B cell (primary cell): Measurements from ENCODE around the gene SEC24A.
"Not testable (repeated sequence)": the region's sequence is repeated elsewhere in the genome, so short reads cannot be mapped to it uniquely, and the experiment has no call there.

ENCODE experiments used
- EZH2 ChIP-seq: IDR thresholded peaks from 2 replicates; pipeline ENCODE4 v1.6.1; 2012; ENCODE audit warnings: borderline replicate concordance, low read depth, mild to moderate bottlenecking, moderate library complexity, low read length; ENCODE audit not compliant: insufficient read depth, poor library complexity, severe bottlenecking
- TF ChIP-seq, protein P1 (sequence below): fragments of 200-600 bp; IDR thresholded peaks from one replicate; pipeline ENCODE4 v1.8.0; 2022; ENCODE audit warnings: antibody characterized with exemption, mild to moderate bottlenecking

DNA sequence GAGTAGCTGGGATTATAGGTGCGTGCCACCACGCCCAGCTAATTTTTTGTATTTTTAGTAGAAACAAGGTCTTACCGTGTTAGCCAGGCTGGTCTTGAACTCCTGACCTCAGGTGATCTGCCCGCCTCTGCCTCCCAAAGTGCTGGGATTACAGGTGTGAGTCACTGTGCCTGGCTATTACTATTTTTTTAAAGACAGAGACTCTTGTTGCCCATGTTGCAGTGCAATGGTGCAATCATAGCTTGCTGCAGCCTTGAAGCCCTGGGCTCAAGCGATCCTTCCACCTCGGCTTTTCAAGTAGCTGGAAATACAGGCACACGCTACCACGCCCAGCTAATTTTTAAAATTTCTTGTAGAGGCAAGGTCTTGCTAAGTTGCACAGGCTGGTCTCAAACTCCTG is 41.6 kb downstream of the SEC24A start:
- TF ChIP-seq, protein P1, sequence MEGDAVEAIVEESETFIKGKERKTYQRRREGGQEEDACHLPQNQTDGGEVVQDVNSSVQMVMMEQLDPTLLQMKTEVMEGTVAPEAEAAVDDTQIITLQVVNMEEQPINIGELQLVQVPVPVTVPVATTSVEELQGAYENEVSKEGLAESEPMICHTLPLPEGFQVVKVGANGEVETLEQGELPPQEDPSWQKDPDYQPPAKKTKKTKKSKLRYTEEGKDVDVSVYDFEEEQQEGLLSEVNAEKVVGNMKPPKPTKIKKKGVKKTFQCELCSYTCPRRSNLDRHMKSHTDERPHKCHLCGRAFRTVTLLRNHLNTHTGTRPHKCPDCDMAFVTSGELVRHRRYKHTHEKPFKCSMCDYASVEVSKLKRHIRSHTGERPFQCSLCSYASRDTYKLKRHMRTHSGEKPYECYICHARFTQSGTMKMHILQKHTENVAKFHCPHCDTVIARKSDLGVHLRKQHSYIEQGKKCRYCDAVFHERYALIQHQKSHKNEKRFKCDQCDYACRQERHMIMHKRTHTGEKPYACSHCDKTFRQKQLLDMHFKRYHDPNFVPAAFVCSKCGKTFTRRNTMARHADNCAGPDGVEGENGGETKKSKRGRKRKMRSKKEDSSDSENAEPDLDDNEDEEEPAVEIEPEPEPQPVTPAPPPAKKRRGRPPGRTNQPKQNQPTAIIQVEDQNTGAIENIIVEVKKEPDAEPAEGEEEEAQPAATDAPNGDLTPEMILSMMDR = not testable (repeated sequence)
- not testable (repeated sequence) for TF ChIP-seq EZH2
